ENCODE measurements around the gene SYT12.

Gene SYT12

DNA sequence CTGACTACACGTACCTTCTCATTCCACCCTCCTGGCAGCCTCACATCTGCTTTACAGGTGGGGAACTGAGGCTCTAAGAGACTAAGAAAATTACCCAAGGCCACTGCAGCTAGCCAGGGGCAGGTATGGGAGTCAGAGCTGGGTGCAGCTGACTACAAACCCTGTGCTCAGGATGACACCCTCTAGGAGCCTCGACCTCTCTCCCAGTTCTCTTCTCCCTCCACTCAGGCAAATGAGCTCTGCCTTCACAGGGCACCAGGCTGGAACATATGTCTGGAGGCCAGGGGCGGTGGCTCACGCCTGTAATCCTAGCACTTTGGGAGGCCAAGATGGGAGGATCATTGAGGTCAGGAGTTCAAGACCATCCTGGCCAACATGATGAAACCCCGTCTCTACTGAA, 4.0 kb downstream of the SYT12 start:
- no peak for DNase-seq
- peaks cover 28% of the 10 kb centered on the region for H3K4me1 ChIP-seq (ENCODE audit: control insufficient read depth, insufficient read depth, low read length, poor library complexity, severe bottlenecking)
- no peak overlapping the region for H3K27ac ChIP-seq (ENCODE audit: insufficient read depth, low read length, poor library complexity, severe bottlenecking)
- peaks cover 23% of the 10 kb centered on the region for H3K27me3 ChIP-seq (replicated peaks; ENCODE audit: control insufficient read depth, insufficient read depth, low read length, poor library complexity, severe bottlenecking)
- H3K9me3 ChIP-seq (ENCODE audit: control insufficient read depth, low read length) = no peaks in the 10 kb centered on the region
- H3K36me3 ChIP-seq (ENCODE audit: control insufficient read depth, insufficient read depth, low read length) = no peaks in the 10 kb centered on the region
- H3K4me3 ChIP-seq (ENCODE audit: insufficient read depth, low read depth, low read length, poor library complexity, severe bottlenecking) = no peak overlapping the region

DNA sequence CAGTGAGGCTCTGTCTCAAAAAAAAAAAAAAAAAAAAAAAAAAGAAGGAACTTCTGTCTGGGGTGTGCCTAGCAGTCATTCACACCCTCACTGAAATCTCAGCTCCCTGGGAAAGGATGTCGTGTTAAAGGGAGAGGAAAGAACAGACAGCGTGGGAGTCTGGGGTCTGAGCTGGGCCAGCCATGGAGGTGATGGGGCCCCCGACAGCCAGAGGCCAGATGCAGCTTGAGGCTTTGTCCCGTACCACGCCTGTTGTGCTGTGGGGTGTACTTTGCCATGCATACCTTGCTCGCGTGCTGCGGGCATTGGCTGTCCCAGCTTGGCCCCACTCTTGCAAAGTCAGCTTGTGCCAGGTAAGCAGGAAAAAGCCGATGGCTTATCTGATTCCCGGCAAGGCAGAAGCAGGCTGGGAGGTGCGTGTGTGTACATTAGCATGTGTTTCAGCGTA, 4.6 kb downstream of the SYT12 start:
- Histone ChIP-seq H3K27me3 (replicated peaks; ENCODE audit: control insufficient read depth, insufficient read depth, low read length, poor library complexity, severe bottlenecking) (peaks cover 17% of the 10 kb centered on the region), H3K4me1 (ENCODE audit: control insufficient read depth, insufficient read depth, low read length, poor library complexity, severe bottlenecking) (peaks cover 27% of the 10 kb centered on the region), H3K27ac (ENCODE audit: insufficient read depth, low read length, poor library complexity, severe bottlenecking) (no peak overlapping the region), H3K4me3 (ENCODE audit: insufficient read depth, low read depth, low read length, poor library complexity, severe bottlenecking) (no peak overlapping the region), H3K36me3 (ENCODE audit: control insufficient read depth, insufficient read depth, low read length) (no peaks in the 10 kb centered on the region), H3K9me3 (ENCODE audit: control insufficient read depth, low read length) (no peaks in the 10 kb centered on the region)
- no peak for DNase-seq

- Histone ChIP-seq H3K9me3 (ENCODE audit: control insufficient read depth, low read length) (no peaks in the 10 kb centered on the region), H3K4me1 (ENCODE audit: control insufficient read depth, insufficient read depth, low read length, poor library complexity, severe bottlenecking) (peaks cover 22% of the 10 kb centered on the region), H3K27me3 (replicated peaks; ENCODE audit: control insufficient read depth, insufficient read depth, low read length, poor library complexity, severe bottlenecking) (peaks cover 12% of the 10 kb centered on the region), H3K36me3 (ENCODE audit: control insufficient read depth, insufficient read depth, low read length) (no peaks in the 10 kb centered on the region), H3K27ac (ENCODE audit: insufficient read depth, low read length, poor library complexity, severe bottlenecking) (no peak overlapping the region), H3K4me3 (ENCODE audit: insufficient read depth, low read depth, low read length, poor library complexity, severe bottlenecking) (no peak overlapping the region)
- DNase-seq = no peak
These were observed 5.1 kb downstream of the SYT12 start for GRCh38 chr11:67027943-67028542.

GRCh38 chr11:67029146-67029545, 6.2 kb downstream of the SYT12 start:
- H3K9me3 ChIP-seq (ENCODE audit: control insufficient read depth, low read length) = no peaks in the 10 kb centered on the region
- H3K4me1 ChIP-seq (ENCODE audit: control insufficient read depth, insufficient read depth, low read length, poor library complexity, severe bottlenecking) = peaks cover 14% of the 10 kb centered on the region
- no peak for DNase-seq
- H3K36me3 ChIP-seq (ENCODE audit: control insufficient read depth, insufficient read depth, low read length) = no peaks in the 10 kb centered on the region
- H3K4me3 ChIP-seq (ENCODE audit: insufficient read depth, low read depth, low read length, poor library complexity, severe bottlenecking) = no peak overlapping the region
- peaks cover 3% of the 10 kb centered on the region for H3K27me3 ChIP-seq (replicated peaks; ENCODE audit: control insufficient read depth, insufficient read depth, low read length, poor library complexity, severe bottlenecking)
- H3K27ac ChIP-seq (ENCODE audit: insufficient read depth, low read length, poor library complexity, severe bottlenecking) = no peak overlapping the region

- Histone ChIP-seq H3K27me3 (replicated peaks; ENCODE audit: control insufficient read depth, insufficient read depth, low read length, poor library complexity, severe bottlenecking) (no peaks in the 10 kb centered on the region), H3K9me3 (ENCODE audit: control insufficient read depth, low read length) (no peaks in the 10 kb centered on the region), H3K4me3 (ENCODE audit: insufficient read depth, low read depth, low read length, poor library complexity, severe bottlenecking) (no peak overlapping the region), H3K27ac (ENCODE audit: insufficient read depth, low read length, poor library complexity, severe bottlenecking) (no peak overlapping the region), H3K4me1 (ENCODE audit: control insufficient read depth, insufficient read depth, low read length, poor library complexity, severe bottlenecking) (no peaks in the 10 kb centered on the region), H3K36me3 (ENCODE audit: control insufficient read depth, insufficient read depth, low read length) (no peaks in the 10 kb centered on the region)
- no peak for DNase-seq
These were observed 8.0 kb downstream of the SYT12 start for GRCh38 chr11:67030976-67031375.

DNA sequence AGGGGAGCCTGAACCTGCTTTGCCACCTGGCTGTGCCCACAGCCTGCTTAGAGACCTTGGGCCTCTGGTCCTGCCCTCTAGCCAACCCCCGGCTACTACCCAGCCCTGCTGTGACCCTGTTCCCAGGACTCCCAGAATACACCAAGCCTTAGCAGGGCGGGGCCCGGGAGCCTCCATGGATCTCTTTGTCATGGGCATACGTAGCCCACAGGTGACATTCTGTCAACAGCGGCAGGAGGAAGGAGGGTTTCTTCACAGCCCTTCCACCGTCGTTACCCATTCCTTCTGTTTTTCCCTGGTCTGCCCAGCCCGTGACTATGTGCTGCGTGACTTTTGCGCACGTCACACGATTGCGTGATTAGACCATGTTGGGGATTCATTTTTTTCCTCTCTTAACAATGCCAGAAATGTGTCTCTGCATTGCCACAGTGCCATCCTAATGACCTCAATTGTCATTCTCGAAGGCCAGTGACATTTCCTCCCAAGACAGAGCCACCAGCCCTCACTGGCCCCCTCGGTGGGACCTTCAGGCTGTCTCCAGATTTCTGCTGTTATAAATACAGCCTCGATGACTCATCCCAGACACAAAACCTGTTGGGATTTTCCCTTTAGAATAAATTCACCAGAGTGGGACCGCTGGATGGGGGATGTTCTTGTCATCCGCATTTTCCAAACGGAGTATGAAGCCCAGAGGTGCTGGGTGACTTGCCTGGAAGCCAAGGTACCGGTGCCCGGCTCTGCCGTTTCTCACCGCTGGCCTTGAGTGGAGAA, 9.0 kb downstream of the SYT12 start:
- Histone ChIP-seq H3K4me3 (ENCODE audit: insufficient read depth, low read depth, low read length, poor library complexity, severe bottlenecking) (no peak overlapping the region), H3K4me1 (ENCODE audit: control insufficient read depth, insufficient read depth, low read length, poor library complexity, severe bottlenecking) (no peaks in the 10 kb centered on the region), H3K27me3 (replicated peaks; ENCODE audit: control insufficient read depth, insufficient read depth, low read length, poor library complexity, severe bottlenecking) (no peaks in the 10 kb centered on the region), H3K27ac (ENCODE audit: insufficient read depth, low read length, poor library complexity, severe bottlenecking) (no peak overlapping the region), H3K36me3 (ENCODE audit: control insufficient read depth, insufficient read depth, low read length) (no peaks in the 10 kb centered on the region), H3K9me3 (ENCODE audit: control insufficient read depth, low read length) (no peaks in the 10 kb centered on the region)
- no peak for DNase-seq

GRCh38 chr11:67032830-67033551, 10.1 kb downstream of the SYT12 start:
- Histone ChIP-seq H3K4me3 (ENCODE audit: insufficient read depth, low read depth, low read length, poor library complexity, severe bottlenecking) (no peak overlapping the region), H3K9me3 (ENCODE audit: control insufficient read depth, low read length) (no peaks in the 10 kb centered on the region), H3K4me1 (ENCODE audit: control insufficient read depth, insufficient read depth, low read length, poor library complexity, severe bottlenecking) (no peaks in the 10 kb centered on the region), H3K36me3 (ENCODE audit: control insufficient read depth, insufficient read depth, low read length) (no peaks in the 10 kb centered on the region), H3K27me3 (replicated peaks; ENCODE audit: control insufficient read depth, insufficient read depth, low read length, poor library complexity, severe bottlenecking) (no peaks in the 10 kb centered on the region), H3K27ac (ENCODE audit: insufficient read depth, low read length, poor library complexity, severe bottlenecking) (no peak overlapping the region)
- no peak for DNase-seq

- H3K9me3 ChIP-seq (ENCODE audit: control insufficient read depth, low read length) = no peaks in the 10 kb centered on the region
- no peaks in the 10 kb centered on the region for H3K27me3 ChIP-seq (replicated peaks; ENCODE audit: control insufficient read depth, insufficient read depth, low read length, poor library complexity, severe bottlenecking)
- DNase-seq = no peak
- H3K4me1 ChIP-seq (ENCODE audit: control insufficient read depth, insufficient read depth, low read length, poor library complexity, severe bottlenecking) = no peaks in the 10 kb centered on the region
- no peak overlapping the region for H3K27ac ChIP-seq (ENCODE audit: insufficient read depth, low read length, poor library complexity, severe bottlenecking)
- no peaks in the 10 kb centered on the region for H3K36me3 ChIP-seq (ENCODE audit: control insufficient read depth, insufficient read depth, low read length)
- H3K4me3 ChIP-seq (ENCODE audit: insufficient read depth, low read depth, low read length, poor library complexity, severe bottlenecking) = no peak overlapping the region
These were observed 10.8 kb downstream of the SYT12 start for GRCh38 chr11:67033661-67034166.

DNA sequence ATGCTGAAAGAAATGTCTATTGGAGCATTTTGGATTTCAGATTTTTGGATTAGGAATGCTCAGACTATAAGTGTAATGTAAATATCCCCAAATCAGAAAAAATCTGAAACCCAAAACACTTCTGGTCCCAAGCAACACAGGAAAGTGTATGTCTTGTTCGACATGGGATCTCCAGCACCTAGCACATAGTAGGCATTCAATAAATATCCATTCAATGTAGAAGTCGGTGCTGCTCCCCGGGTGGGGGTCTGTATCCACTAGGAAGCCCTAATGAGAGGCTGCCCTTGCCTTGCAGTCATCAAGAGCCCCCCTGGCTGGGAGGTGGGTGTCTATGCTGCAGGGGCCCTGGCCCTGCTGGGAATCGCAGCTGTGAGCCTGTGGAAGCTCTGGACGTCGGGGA, 11.4 kb downstream of the SYT12 start:
- no peaks in the 10 kb centered on the region for H3K36me3 ChIP-seq (ENCODE audit: control insufficient read depth, insufficient read depth, low read length)
- H3K4me1 ChIP-seq (ENCODE audit: control insufficient read depth, insufficient read depth, low read length, poor library complexity, severe bottlenecking) = no peaks in the 10 kb centered on the region
- no peaks in the 10 kb centered on the region for H3K9me3 ChIP-seq (ENCODE audit: control insufficient read depth, low read length)
- H3K4me3 ChIP-seq (ENCODE audit: insufficient read depth, low read depth, low read length, poor library complexity, severe bottlenecking) = no peak overlapping the region
- H3K27me3 ChIP-seq (replicated peaks; ENCODE audit: control insufficient read depth, insufficient read depth, low read length, poor library complexity, severe bottlenecking) = no peaks in the 10 kb centered on the region
- no peak for DNase-seq
- no peak overlapping the region for H3K27ac ChIP-seq (ENCODE audit: insufficient read depth, low read length, poor library complexity, severe bottlenecking)

DNA sequence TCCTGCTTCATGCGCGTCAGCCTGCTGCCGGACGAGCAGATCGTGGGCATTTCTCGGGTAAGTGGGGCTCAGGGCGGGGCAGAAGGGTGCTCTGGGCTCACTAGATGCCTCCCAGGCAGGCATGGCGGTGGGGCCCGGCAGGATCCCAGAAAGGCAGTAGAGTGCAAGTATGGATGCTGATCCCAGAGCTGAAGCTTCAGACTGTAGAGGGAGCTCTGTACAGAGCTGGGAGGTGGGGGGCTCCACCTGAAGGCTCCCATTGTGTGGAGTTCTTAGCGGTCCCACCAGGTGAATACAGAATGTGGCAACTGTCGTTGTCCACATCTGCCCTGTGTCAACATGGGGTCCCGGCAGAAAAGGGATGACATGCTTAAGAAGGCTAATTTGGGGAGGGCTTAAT, 17.2 kb downstream of the SYT12 start:
- DNase-seq = no peak
- no peak overlapping the region for H3K4me3 ChIP-seq (ENCODE audit: insufficient read depth, low read depth, low read length, poor library complexity, severe bottlenecking)
- no peaks in the 10 kb centered on the region for H3K36me3 ChIP-seq (ENCODE audit: control insufficient read depth, insufficient read depth, low read length)
- no peaks in the 10 kb centered on the region for H3K27me3 ChIP-seq (replicated peaks; ENCODE audit: control insufficient read depth, insufficient read depth, low read length, poor library complexity, severe bottlenecking)
- H3K4me1 ChIP-seq (ENCODE audit: control insufficient read depth, insufficient read depth, low read length, poor library complexity, severe bottlenecking) = no peaks in the 10 kb centered on the region
- H3K9me3 ChIP-seq (ENCODE audit: control insufficient read depth, low read length) = no peaks in the 10 kb centered on the region
- H3K27ac ChIP-seq (ENCODE audit: insufficient read depth, low read length, poor library complexity, severe bottlenecking) = no peak overlapping the region
